Liver (tissue), 9 donors: ENCODE results near the gene RBM10. TPM values are rescaled to one million over a fixed set of nuclear protein-coding genes. Genes with fewer than 3 reads are reported as not detected.

ENCODE experiments used
- DNase-seq: peaks from one replicate; pipeline ENCODE4 v3.0.0-alpha.2; 2017; ENCODE audit warnings: low spot score
- H3K27ac ChIP-seq, 2 donors: one replicate each; pipeline ENCODE4 v1.7.0; 2013; ENCODE audit warnings: inconsistent platforms in 2 of 2, low read length in 2 of 2, control low read depth in 1 of 2, low read depth in 1 of 2, mild to moderate bottlenecking in 1 of 2
- H3K27me3 ChIP-seq, 4 donors: one replicate each; pipeline versions ENCODE4 v1.6.1 to v1.7.0; 2013; ENCODE audit warnings: low read length in 3 of 4, inconsistent platforms in 1 of 4, mild to moderate bottlenecking in 1 of 4, moderate library complexity in 1 of 4; ENCODE audit not compliant: control insufficient read depth in 4 of 4, insufficient read depth in 4 of 4
- H3K36me3 ChIP-seq, 4 donors: one replicate each; pipeline versions ENCODE4 v1.6.1 to v1.7.0; 2013; ENCODE audit warnings: low read length in 3 of 4, mild to moderate bottlenecking in 3 of 4, low read depth in 1 of 4, moderate library complexity in 1 of 4; ENCODE audit not compliant: control insufficient read depth in 4 of 4, insufficient read depth in 3 of 4
- H3K4me1 ChIP-seq, 4 donors: one replicate each; pipeline versions ENCODE4 v1.6.1 to v1.7.0; 2013; ENCODE audit warnings: low read length in 3 of 4, mild to moderate bottlenecking in 3 of 4, moderate library complexity in 1 of 4; ENCODE audit not compliant: control insufficient read depth in 4 of 4, insufficient read depth in 4 of 4
- H3K4me3 ChIP-seq, 3 donors: one replicate each; pipeline versions ENCODE4 v1.6.1 to v1.7.0; 2013; ENCODE audit warnings: low read length in 3 of 3, control low read depth in 1 of 3, low read depth in 1 of 3, mild to moderate bottlenecking in 1 of 3
- H3K9ac ChIP-seq, 2 donors: one replicate each; pipeline ENCODE4 v1.7.0; 2013; ENCODE audit warnings: low read length in 2 of 2, mild to moderate bottlenecking in 2 of 2, moderate library complexity in 2 of 2, control low read depth in 1 of 2, low read depth in 1 of 2
- H3K9me3 ChIP-seq, 4 donors: one replicate each; pipeline versions ENCODE4 v1.6.1 to v1.7.0; 2013; ENCODE audit warnings: low read length in 3 of 4; ENCODE audit not compliant: control insufficient read depth in 4 of 4
- ATF3 ChIP-seq: IDR thresholded peaks from 2 replicates; pipeline ENCODE4 v1.6.1; 2016; ENCODE audit warnings: antibody characterized with exemption
- CTCF ChIP-seq: fragments of 150-350 bp; IDR thresholded peaks from 2 replicates; pipeline ENCODE4 v1.5.1; 2017; ENCODE audit warnings: improper control_type of control experiment, low read depth, low read length; ENCODE audit not compliant: missing input control
- EGR1 ChIP-seq, 2 donors: IDR thresholded peaks; 2 replicates each; pipeline ENCODE4 v1.6.1; 2016 to 2018; ENCODE audit warnings: antibody characterized with exemption in 2 of 2, low read depth in 2 of 2
- FOXA1 ChIP-seq: IDR thresholded peaks from 2 replicates; pipeline ENCODE4 v1.6.1; 2016; ENCODE audit warnings: antibody characterized with exemption
- FOXA2 ChIP-seq: IDR thresholded peaks from 2 replicates; pipeline ENCODE4 v1.6.1; 2016; ENCODE audit warnings: antibody characterized with exemption
- GABPA ChIP-seq, 2 donors: IDR thresholded peaks in 1 of 2; conservative IDR thresholded peaks in 1 of 2; 2 replicates each; pipeline ENCODE4 v1.6.1; 2016; ENCODE audit warnings: antibody characterized with exemption in 2 of 2, mild to moderate bottlenecking in 1 of 2, moderate library complexity in 1 of 2
- HNF4A ChIP-seq, 2 donors: conservative IDR thresholded peaks; 2 replicates each; pipeline ENCODE4 v1.6.1; 2016; ENCODE audit warnings: antibody characterized with exemption in 2 of 2, mild to moderate bottlenecking in 2 of 2
- HNF4G ChIP-seq: IDR thresholded peaks from 2 replicates; pipeline ENCODE4 v1.6.1; 2016; ENCODE audit warnings: antibody characterized with exemption
- JUND ChIP-seq, 2 donors: IDR thresholded peaks; 2 replicates each; pipeline ENCODE4 v1.6.1; 2016; ENCODE audit warnings: antibody characterized with exemption in 2 of 2
- MAX ChIP-seq: IDR thresholded peaks from 2 replicates; pipeline ENCODE4 v1.6.1; 2016; ENCODE audit warnings: antibody characterized with exemption
- NR2F2 ChIP-seq: IDR thresholded peaks from 2 replicates; pipeline ENCODE4 v1.6.1; 2016; ENCODE audit warnings: antibody characterized with exemption
- RAD21 ChIP-seq, 2 donors: IDR thresholded peaks; 2 replicates each; pipeline ENCODE4 v1.6.1; 2016; ENCODE audit warnings: antibody characterized with exemption in 2 of 2, mild to moderate bottlenecking in 2 of 2
- REST ChIP-seq: IDR thresholded peaks from 2 replicates; pipeline ENCODE4 v1.6.1; 2016; ENCODE audit warnings: antibody characterized with exemption, mild to moderate bottlenecking
- RXRA ChIP-seq, 2 donors: IDR thresholded peaks; 2 replicates each; pipeline ENCODE4 v1.6.1; 2017 to 2018; ENCODE audit warnings: antibody characterized with exemption in 2 of 2, mild to moderate bottlenecking in 1 of 2
- SP1 ChIP-seq: IDR thresholded peaks from 2 replicates; pipeline ENCODE4 v1.6.1; 2018; ENCODE audit warnings: antibody characterized with exemption, mild to moderate bottlenecking
- TAF1 ChIP-seq: conservative IDR thresholded peaks from 2 replicates; pipeline ENCODE4 v1.6.1; 2016; ENCODE audit warnings: antibody characterized with exemption, mild to moderate bottlenecking
- YY1 ChIP-seq: IDR thresholded peaks from 2 replicates; pipeline ENCODE4 v1.6.1; 2016; ENCODE audit warnings: antibody characterized with exemption, mild to moderate bottlenecking
- ZBTB33 ChIP-seq: IDR thresholded peaks from 2 replicates; pipeline ENCODE4 v1.6.1; 2016; ENCODE audit warnings: antibody characterized with exemption
- WGBS: extraction: QIAGEN DNeasy Blood & Tissue Kit; methylation state at CpG from one replicate; pipeline ENCODE4 v1.1.7; 2013; 5-methylcytosine and 5-hydroxymethylcytosine counted together
- polyA plus RNA-seq, 2 donors: library from polyadenylated mRNA; stranded (reverse) in 1 of 2; unstranded in 1 of 2; fragments of 200-250 nt in 1 of 2; fragments of >200 nt in 1 of 2; fragmentation: Nextera tagmentation in 1 of 2; extraction: Ambion mirVana in 1 of 2; gene quantifications; one replicate each; pipeline versions ENCODE4 v1.2.1 to v1.2.3, GENCODE V29; 2013 to 2015
- total RNA-seq, 2 donors: library from RNA; depleted of rRNA; stranded (reverse); fragments of >200 nt; gene quantifications; one replicate each; pipeline ENCODE4 v1.2.3, GENCODE V29; 2014
- donor health status: healthy.
- donor health status: healthy.
- donor health status: healthy.
- donor health status: healthy.
- donor health status: healthy.

RBM10 gene
- total and polyA plus RNA-seq, 4 donors = 8.2 to 26.6 (median 17.5) TPM

GRCh38 chrX:47230136-47230868 lies 85.3 kb downstream of the RBM10 start:
- TF ChIP-seq RAD21 (IDR thresholded peaks at IDR 0.05) (no peak), GABPA (IDR thresholded peaks at IDR 0.05 in 1 of 2, conservative IDR thresholded peaks at IDR 0.05 in 1 of 2) (no peak), MAX (no peak), EGR1 (IDR thresholded peaks at IDR 0.05; ENCODE audit: low read depth in 2 of 2) (no peak), HNF4G (no peak), SP1 (no peak), TAF1 (no peak), NR2F2 (no peak), RXRA (IDR thresholded peaks at IDR 0.05) (no peak), FOXA2 (no peak), HNF4A (conservative IDR thresholded peaks at IDR 0.05) (no peak), ZBTB33 (no peak), REST (no peak), FOXA1 (no peak), JUND (IDR thresholded peaks at IDR 0.05) (no peak), YY1 (no peak), CTCF (no peak), ATF3 (no peak)
- H3K27me3 ChIP-seq = no peaks in the 10 kb centered on the region
- peaks cover 8 to 36% (median 17%) of the 10 kb centered on the region in 4 donors for H3K36me3 ChIP-seq
- no peak for DNase-seq
- no peak overlapping the region for H3K27ac ChIP-seq
- H3K4me3 ChIP-seq = no peak overlapping the region
- H3K9me3 ChIP-seq = no peaks in the 10 kb centered on the region
- peaks cover 0 to 7% (median 0%) of the 10 kb centered on the region in 4 donors for H3K4me1 ChIP-seq
- H3K9ac ChIP-seq = no peak overlapping the region
- WGBS = 86% methylated on average over 5 of the region's 5 CpGs
